ENCODE measurements around the gene PRSS21. TPM values are rescaled to one million over a fixed set of nuclear protein-coding genes. Genes with fewer than 3 reads are reported as not detected.

The PRSS21 gene
- total RNA-seq, 1 experiment from 2014 or later: 1.5 TPM

- H3K27me3 Mint-ChIP-seq (ENCODE audit: low read depth): peaks cover 24% of the 10 kb centered on the region
- DNase-seq (ENCODE audit: low spot score) (no peak), ATAC-seq (no peak)
- ChIA-PET POLR2A (no interaction called here), CTCF (interaction anchor here (1.4 to 3.8 kb wide), 6 partner anchors 8 to 30 kb away, joined by 3 to 45 read pairs (median 14); partner anchors contain the start of gene FLYWCH2)
- H3K36me3 Mint-ChIP-seq: peaks cover 8% of the 10 kb centered on the region
- no peak overlapping the region for H3K27ac Mint-ChIP-seq
- no peak overlapping the region for H3K4me3 Mint-ChIP-seq
- TF ChIP-seq KAT7 (CRISPR knock-in tag; IDR thresholded peaks at IDR 0.05; ENCODE audit: borderline replicate concordance) (no peak), ZNF232 (CRISPR knock-in tag; IDR thresholded peaks at IDR 0.05) (no peak), AR (CRISPR knock-in tag; IDR thresholded peaks at IDR 0.05) (no peak), RELA (CRISPR knock-in tag; IDR thresholded peaks at IDR 0.05; ENCODE audit: borderline replicate concordance) (no peak), ZBTB43 (CRISPR knock-in tag; IDR thresholded peaks at IDR 0.05) (no peak), NR2C2 (CRISPR knock-in tag; IDR thresholded peaks at IDR 0.05) (no peak), IRF2 (CRISPR knock-in tag; IDR thresholded peaks at IDR 0.05; ENCODE audit: borderline replicate concordance, low read depth) (no peak), EMX1 (CRISPR knock-in tag; IDR thresholded peaks at IDR 0.05) (no peak), FOXJ3 (CRISPR knock-in tag; IDR thresholded peaks at IDR 0.05; ENCODE audit: borderline replicate concordance) (no peak), TEAD1 (CRISPR knock-in tag; IDR thresholded peaks at IDR 0.05) (no peak), JAZF1 (CRISPR knock-in tag; IDR thresholded peaks at IDR 0.05) (no peak), FOXP1 (CRISPR knock-in tag; IDR thresholded peaks at IDR 0.05; ENCODE audit: borderline replicate concordance) (no peak), MXD4 (CRISPR knock-in tag; IDR thresholded peaks at IDR 0.05; ENCODE audit: borderline replicate concordance) (no peak), MLX (CRISPR knock-in tag; IDR thresholded peaks at IDR 0.05) (no peak), ZNF121 (CRISPR knock-in tag; IDR thresholded peaks at IDR 0.05) (no peak)
- H3K4me1 Mint-ChIP-seq: peaks cover 2% of the 10 kb centered on the region
- H3K9me3 Mint-ChIP-seq: peaks cover 10% of the 10 kb centered on the region
Observed at GRCh38 chr16:2852731-2853507, 35.9 kb downstream of the PRSS21 start.

- Mint-ChIP-seq H3K4me1 (peaks cover 2% of the 10 kb centered on the region), H3K27me3 (ENCODE audit: low read depth) (peaks cover 29% of the 10 kb centered on the region), H3K4me3 (no peak overlapping the region), H3K36me3 (peaks cover 8% of the 10 kb centered on the region), H3K9me3 (peaks cover 10% of the 10 kb centered on the region), H3K27ac (no peak overlapping the region)
- TF ChIP-seq ZNF317 (CRISPR knock-in tag; IDR thresholded peaks at IDR 0.05; ENCODE audit: borderline replicate concordance, low read depth) (no peak), EMX1 (CRISPR knock-in tag; IDR thresholded peaks at IDR 0.05) (no peak), PRRX2 (CRISPR knock-in tag; IDR thresholded peaks at IDR 0.05) (no peak), FOXJ3 (CRISPR knock-in tag; IDR thresholded peaks at IDR 0.05; ENCODE audit: borderline replicate concordance) (no peak), FOXK1 (CRISPR knock-in tag; IDR thresholded peaks at IDR 0.05) (no peak)
- DNase-seq (ENCODE audit: low spot score) (no peak), ATAC-seq (no peak)
- ChIA-PET CTCF (interaction anchor here (1.4 to 3.8 kb wide), 8 partner anchors 9 to 108 kb away, joined by 3 to 45 read pairs (median 10); partner anchors contain the start of gene FLYWCH2), POLR2A (no interaction called here)
Observed at GRCh38 chr16:2853531-2854073, 36.6 kb downstream of the PRSS21 start.

Measured in WTC11 (cell line).